Activated naive CD4-positive, alpha-beta T cell treated with anti-CD3 and anti-CD28 coated beads, Interleukin-2, amount 10 ng/mL, durations not matched to agents 7 days and 5 days (primary cell): ENCODE data around the gene CLIP4.

Experiments used
- CTCF ChIA-PET: fragments of 350-600 bp; sonication (Branson Sonifier 250); formaldehyde crosslinking; loops from one replicate; lab custom pipeline; 2021; ENCODE audit warnings: antibody characterized with exemption; lab: Charles Lee
- DNase-seq: peaks from one replicate; pipeline ENCODE4 v3.0.0-alpha.2; 2020
- H3K27ac Mint-ChIP-seq: one replicate; pipeline ENCODE4 v1.8.0; 2021; ENCODE audit warnings: mild to moderate bottlenecking, moderate library complexity, mixed read lengths
- H3K27me3 Mint-ChIP-seq: one replicate; pipeline ENCODE4 v1.8.0; 2021; ENCODE audit warnings: mild to moderate bottlenecking, mixed read lengths
- H3K36me3 Mint-ChIP-seq: one replicate; pipeline ENCODE4 v1.8.0; 2021; ENCODE audit warnings: mixed read lengths
- H3K4me1 Mint-ChIP-seq: one replicate; pipeline ENCODE4 v1.8.0; 2021; ENCODE audit warnings: mixed read lengths
- H3K4me3 Mint-ChIP-seq: one replicate; pipeline ENCODE4 v1.8.0; 2021; ENCODE audit warnings: mild to moderate bottlenecking, moderate library complexity, mixed read lengths
- H3K9me3 Mint-ChIP-seq: one replicate; pipeline ENCODE4 v1.8.0; 2021; ENCODE audit warnings: mixed read lengths

CLIP4 gene

DNA sequence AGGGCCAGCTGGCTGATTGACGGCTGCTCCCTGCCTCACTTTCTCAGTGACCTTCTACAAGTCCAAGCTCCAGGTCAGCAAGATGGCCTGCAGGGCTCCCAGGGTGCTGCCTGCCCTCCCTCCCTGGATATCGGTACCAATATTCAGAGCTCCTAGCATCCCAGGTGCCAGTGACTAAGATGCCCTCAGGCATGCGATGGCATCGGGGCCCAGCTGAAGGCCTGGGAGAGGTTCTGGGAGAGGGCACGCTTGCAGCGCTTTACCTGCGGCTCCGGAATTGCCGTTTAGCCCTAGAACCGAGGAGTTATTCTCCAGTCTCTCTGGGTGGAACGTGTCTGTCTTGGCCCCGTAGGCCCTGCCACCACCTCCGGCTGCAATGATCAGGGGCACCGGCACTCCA lies 116.8 kb downstream of the CLIP4 start:
- DNase-seq: no peak
- Mint-ChIP-seq H3K4me3 (no peak overlapping the region), H3K27me3 (peaks cover 34% of the 10 kb centered on the region), H3K9me3 (no peaks in the 10 kb centered on the region), H3K4me1 (no peaks in the 10 kb centered on the region), H3K27ac (no peak overlapping the region), H3K36me3 (no peaks in the 10 kb centered on the region)
- CTCF ChIA-PET: no interaction called here

DNA sequence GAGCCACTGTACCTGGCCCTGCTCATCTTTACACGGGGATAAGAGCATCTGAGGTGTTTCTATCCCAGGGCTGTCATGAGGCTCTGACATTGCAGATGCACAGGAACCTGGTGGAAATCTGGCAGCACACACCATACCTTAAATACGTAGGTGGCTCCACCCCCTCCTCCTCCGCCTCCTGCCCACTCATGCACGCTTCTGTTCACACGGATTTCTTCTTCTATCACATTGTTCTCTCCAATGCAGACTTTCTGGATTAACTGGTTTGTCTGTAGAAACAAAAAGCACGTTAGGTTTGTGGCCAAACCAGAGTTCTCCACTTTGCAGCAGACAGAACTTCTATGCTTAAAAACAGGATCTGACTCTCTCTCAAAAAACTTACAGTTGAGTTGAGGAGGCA lies 118.2 kb downstream of the CLIP4 start:
- CTCF ChIA-PET: no interaction called here
- Mint-ChIP-seq H3K36me3 (no peaks in the 10 kb centered on the region), H3K4me3 (no peak overlapping the region), H3K27ac (no peak overlapping the region), H3K9me3 (no peaks in the 10 kb centered on the region), H3K4me1 (no peaks in the 10 kb centered on the region), H3K27me3 (peaks cover 25% of the 10 kb centered on the region)
- no peak for DNase-seq

DNA sequence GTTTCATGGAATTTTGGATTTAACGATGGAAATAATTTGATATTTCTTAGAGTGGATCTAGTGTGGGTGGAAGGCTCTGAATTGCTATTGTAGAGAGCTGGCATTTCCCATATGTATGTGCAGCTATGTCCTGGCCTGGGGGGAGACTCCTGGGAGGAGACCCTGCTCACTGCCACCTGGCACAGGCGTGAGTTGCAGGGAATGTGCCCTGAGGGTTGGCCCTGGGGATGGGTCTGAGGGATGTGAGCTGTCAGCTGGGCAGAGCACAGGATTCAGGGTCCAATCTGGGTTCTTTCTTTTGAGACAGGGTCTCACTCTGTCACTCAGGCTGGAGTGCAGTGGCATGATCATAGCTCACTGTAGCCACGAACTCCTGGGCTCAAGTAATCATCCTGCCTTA lies 120.2 kb downstream of the CLIP4 start:
- Mint-ChIP-seq H3K4me3 (no peak overlapping the region), H3K36me3 (no peaks in the 10 kb centered on the region), H3K27ac (no peak overlapping the region), H3K4me1 (no peaks in the 10 kb centered on the region), H3K9me3 (no peaks in the 10 kb centered on the region), H3K27me3 (peaks cover 16% of the 10 kb centered on the region)
- peak; percentile 5 for DNase-seq
- CTCF ChIA-PET: interaction anchor here (0.8 kb wide), 1 partner anchor 72 kb away, joined by 4 read pairs; no protein-coding TSS in a partner anchor

DNA sequence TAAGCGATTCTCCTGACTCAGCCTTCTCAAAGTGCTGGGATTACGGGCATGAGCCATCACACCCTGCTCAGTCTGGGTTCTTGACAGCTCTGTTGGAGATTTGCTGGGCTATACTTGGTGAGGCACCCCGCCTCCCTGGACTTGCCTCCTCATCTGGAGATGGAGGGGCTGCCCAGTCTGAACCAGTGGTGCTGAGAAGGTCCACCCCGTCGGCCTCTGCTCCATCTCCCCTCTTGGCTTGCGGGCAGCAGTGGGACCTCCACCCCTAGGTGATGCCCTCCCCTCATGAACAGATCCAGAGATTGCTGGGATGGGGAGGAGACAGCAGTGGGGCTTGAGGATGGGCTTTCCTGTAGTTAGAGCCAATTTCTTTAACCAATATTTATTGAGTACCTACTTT lies 120.9 kb downstream of the CLIP4 start:
- CTCF ChIA-PET: no interaction called here

DNA sequence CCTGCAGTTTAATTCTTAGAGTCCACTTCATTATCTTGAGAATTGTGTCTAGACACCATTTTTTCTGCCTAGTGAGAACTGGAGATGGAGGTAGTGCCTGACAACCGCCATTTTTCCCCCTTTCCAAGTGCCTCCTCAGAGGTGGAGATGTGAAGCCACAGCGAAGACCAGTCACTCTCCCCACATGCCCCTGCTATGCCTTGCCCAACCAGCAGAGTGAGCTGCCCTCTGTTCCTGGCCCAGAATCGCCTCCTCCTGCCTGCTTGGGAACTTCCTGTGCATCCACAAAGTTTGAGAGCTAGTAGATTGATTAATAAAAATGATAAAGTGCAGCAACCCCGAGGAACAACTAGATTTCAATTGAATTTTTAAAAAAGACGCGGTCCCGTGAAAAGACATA lies 123.3 kb downstream of the CLIP4 start:
- H3K9me3 Mint-ChIP-seq: no peaks in the 10 kb centered on the region
- H3K27ac Mint-ChIP-seq: no peak overlapping the region
- H3K27me3 Mint-ChIP-seq: peaks cover 4% of the 10 kb centered on the region
- H3K4me3 Mint-ChIP-seq: no peak overlapping the region
- peak; percentile 21 for DNase-seq
- CTCF ChIA-PET: interaction anchor here (0.7 kb wide), 1 partner anchor 491 kb away, joined by 3 read pairs; no protein-coding TSS in a partner anchor
- no peaks in the 10 kb centered on the region for H3K4me1 Mint-ChIP-seq
- H3K36me3 Mint-ChIP-seq: no peaks in the 10 kb centered on the region

More for the DNA sequence above, 120.9 kb downstream of the CLIP4 start:
- no peaks in the 10 kb centered on the region for H3K4me1 Mint-ChIP-seq
- H3K36me3 Mint-ChIP-seq: no peaks in the 10 kb centered on the region
- peak; percentile 3 for DNase-seq
- peaks cover 13% of the 10 kb centered on the region for H3K27me3 Mint-ChIP-seq
- no peaks in the 10 kb centered on the region for H3K9me3 Mint-ChIP-seq
- H3K4me3 Mint-ChIP-seq: no peak overlapping the region
- H3K27ac Mint-ChIP-seq: no peak overlapping the region
